ENCODE measurements around the gene TUBB2A. TPM values are rescaled to one million over a fixed set of nuclear protein-coding genes. Genes with fewer than 3 reads are reported as not detected.
"Not testable (repeated sequence)": the region's sequence is repeated elsewhere in the genome, so short reads cannot be mapped to it uniquely, and the experiment has no call there.

The TUBB2A gene
- total RNA-seq, 2 experiments from 2014 or later = 54.3 to 58.5 TPM

- no peak overlapping the region for H3K27ac Mint-ChIP-seq
- no peaks in the 10 kb centered on the region for H3K4me1 ChIP-seq (ENCODE audit: insufficient read depth, low read length)
- H3K4me1 Mint-ChIP-seq (ENCODE audit: low read depth) = no peaks in the 10 kb centered on the region
- ATAC-seq (ENCODE audit: poor library complexity) = no peak
- H3K36me3 ChIP-seq (ENCODE audit: insufficient read depth, low read length) = peaks cover 13% of the 10 kb centered on the region
- peaks cover 80% of the 10 kb centered on the region for H3K36me3 Mint-ChIP-seq (ENCODE audit: low read depth)
- ChIA-PET CTCF (no interaction called here), POLR2A (interaction anchor here (1.4 kb wide), 1 partner anchor 17 kb away, joined by 3 read pairs; the partner anchor contains the start of gene TUBB2A)
- H3K27ac ChIP-seq (ENCODE audit: low read depth in 1 of 2, low read length in 2 of 2) = no peak overlapping the region
- no peaks in the 10 kb centered on the region for H3K9me3 Mint-ChIP-seq
- H3K9me3 ChIP-seq (ENCODE audit: control insufficient read depth in 1 of 2, insufficient read depth in 1 of 2, low read length in 2 of 2) = no peaks in the 10 kb centered on the region
- no peak overlapping the region for H3K4me3 ChIP-seq (ENCODE audit: low read length)
- H3K27me3 Mint-ChIP-seq = no peaks in the 10 kb centered on the region
- intact Hi-C loops (cut with DNase I, micrococcal nuclease) = no loop called here
- no peaks in the 10 kb centered on the region for H3K27me3 ChIP-seq (ENCODE audit: control insufficient read depth in 1 of 2, insufficient read depth in 2 of 2, low read length in 2 of 2)
- DNase-seq = no peak
- no peak for TF ChIP-seq CTCF (IDR thresholded peaks at IDR 0.05)
- H3K4me3 Mint-ChIP-seq = no peak overlapping the region
Measured at GRCh38 chr6:3140201-3140600, 17.1 kb downstream of the TUBB2A start.

GRCh38 chr6:3139090-3139903 lies 18.0 kb downstream of the TUBB2A start:
- H3K9me3 Mint-ChIP-seq = no peaks in the 10 kb centered on the region
- H3K36me3 ChIP-seq (ENCODE audit: insufficient read depth, low read length) = peaks cover 13% of the 10 kb centered on the region
- no peaks in the 10 kb centered on the region for H3K27me3 ChIP-seq (ENCODE audit: control insufficient read depth in 1 of 2, insufficient read depth in 2 of 2, low read length in 2 of 2)
- CTCF ChIA-PET = no interaction called here
- intact Hi-C loops (cut with DNase I, micrococcal nuclease) = no loop called here
- H3K27ac Mint-ChIP-seq = no peak overlapping the region
- H3K27ac ChIP-seq (ENCODE audit: low read depth in 1 of 2, low read length in 2 of 2) = no peak overlapping the region
- ATAC-seq (ENCODE audit: poor library complexity) (no peak), DNase-seq (peak in 2 of 14 experiments; percentile 52 to 66)
- POLR2A ChIA-PET = interaction anchor here (1.4 kb wide), 1 partner anchor 17 kb away, joined by 3 read pairs; the partner anchor contains the start of gene TUBB2A
- no peaks in the 10 kb centered on the region for H3K9me3 ChIP-seq (ENCODE audit: control insufficient read depth in 1 of 2, insufficient read depth in 1 of 2, low read length in 2 of 2)
- no peaks in the 10 kb centered on the region for H3K27me3 Mint-ChIP-seq
- peaks cover 78% of the 10 kb centered on the region for H3K36me3 Mint-ChIP-seq (ENCODE audit: low read depth)
- no peak overlapping the region for H3K4me3 ChIP-seq (ENCODE audit: low read length)
- H3K4me1 ChIP-seq (ENCODE audit: insufficient read depth, low read length) = no peaks in the 10 kb centered on the region
- no peaks in the 10 kb centered on the region for H3K4me1 Mint-ChIP-seq (ENCODE audit: low read depth)
- H3K4me3 Mint-ChIP-seq = no peak overlapping the region
- TF ChIP-seq CTCF (IDR thresholded peaks at IDR 0.05) = no peak

- Histone ChIP-seq H3K4me3 (ENCODE audit: low read length) (no peak overlapping the region), H3K36me3 (ENCODE audit: insufficient read depth, low read length) (peaks cover 16% of the 10 kb centered on the region), H3K4me1 (ENCODE audit: insufficient read depth, low read length) (no peaks in the 10 kb centered on the region), H3K9me3 (ENCODE audit: control insufficient read depth in 1 of 2, insufficient read depth in 1 of 2, low read length in 2 of 2) (no peaks in the 10 kb centered on the region), H3K27ac (ENCODE audit: low read depth in 1 of 2, low read length in 2 of 2) (no peak overlapping the region), H3K27me3 (ENCODE audit: control insufficient read depth in 1 of 2, insufficient read depth in 2 of 2, low read length in 2 of 2) (no peaks in the 10 kb centered on the region)
- Mint-ChIP-seq H3K9me3 (no peaks in the 10 kb centered on the region), H3K27ac (no peak overlapping the region), H3K4me3 (no peak overlapping the region), H3K36me3 (ENCODE audit: low read depth) (peaks cover 79% of the 10 kb centered on the region), H3K27me3 (no peaks in the 10 kb centered on the region), H3K4me1 (ENCODE audit: low read depth) (no peaks in the 10 kb centered on the region)
- no peak for TF ChIP-seq CTCF (IDR thresholded peaks at IDR 0.05)
- ATAC-seq (ENCODE audit: poor library complexity) = no peak
- POLR2A ChIA-PET = no interaction called here
- CTCF ChIA-PET = no interaction called here
- DNase-seq = no peak
- intact Hi-C loops (cut with DNase I, micrococcal nuclease) = no loop called here
Measured at GRCh38 chr6:3138341-3138740, 19.0 kb downstream of the TUBB2A start.

- peaks cover 16% of the 10 kb centered on the region for H3K36me3 ChIP-seq (ENCODE audit: insufficient read depth, low read length)
- DNase-seq; POLR2A ChIA-PET; H3K27ac Mint-ChIP-seq; H3K27me3 Mint-ChIP-seq; H3K27ac ChIP-seq (ENCODE audit: low read depth in 1 of 2, low read length in 2 of 2); H3K9me3 ChIP-seq (ENCODE audit: control insufficient read depth in 1 of 2, insufficient read depth in 1 of 2, low read length in 2 of 2); ATAC-seq (ENCODE audit: poor library complexity); H3K4me1 ChIP-seq (ENCODE audit: insufficient read depth, low read length); H3K27me3 ChIP-seq (ENCODE audit: control insufficient read depth in 1 of 2, insufficient read depth in 2 of 2, low read length in 2 of 2); intact Hi-C loops (cut with DNase I, micrococcal nuclease); H3K4me1 Mint-ChIP-seq (ENCODE audit: low read depth); H3K4me3 ChIP-seq (ENCODE audit: low read length); H3K4me3 Mint-ChIP-seq; H3K9me3 Mint-ChIP-seq; CTCF ChIA-PET: not testable (repeated sequence)
- peaks cover 79% of the 10 kb centered on the region for H3K36me3 Mint-ChIP-seq (ENCODE audit: low read depth)
Measured at GRCh38 chr6:3137873-3138272, 19.5 kb downstream of the TUBB2A start.
